C4-2B (cell line): ENCODE measurements around the gene GALNT8.

Experiments
- ZFX ChIP-seq: fragments of 450-650 bp; IDR thresholded peaks from 2 replicates; pipeline ENCODE4 v1.6.1; 2017
- TF ChIP-seq, protein P1 (sequence below): fragments of 450-650 bp; conservative IDR thresholded peaks from 2 replicates; pipeline ENCODE4 v1.5.1; 2017; ENCODE audit warnings: mild to moderate bottlenecking

DNA sequence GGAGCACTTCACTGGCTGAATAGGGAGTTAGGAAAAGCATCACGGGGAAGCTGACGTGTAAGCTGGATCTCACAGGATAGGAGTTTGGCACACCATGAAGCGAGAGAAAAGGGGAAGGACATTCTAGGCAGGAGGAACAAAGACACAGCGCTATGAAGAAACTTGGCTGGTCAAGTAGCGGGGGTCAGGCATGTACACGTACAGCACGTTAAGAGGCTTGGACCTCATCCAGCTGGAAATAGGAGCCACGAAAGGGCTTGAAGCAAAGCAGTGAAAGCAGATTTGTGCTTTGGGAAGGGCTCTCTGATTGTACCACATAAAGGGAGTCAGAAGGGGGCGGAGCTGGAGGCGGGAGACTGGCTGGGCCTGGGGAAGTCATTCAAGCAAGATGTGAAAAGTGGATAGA lies 19.6 kb upstream of the GALNT8 start:
- TF ChIP-seq, protein P1, sequence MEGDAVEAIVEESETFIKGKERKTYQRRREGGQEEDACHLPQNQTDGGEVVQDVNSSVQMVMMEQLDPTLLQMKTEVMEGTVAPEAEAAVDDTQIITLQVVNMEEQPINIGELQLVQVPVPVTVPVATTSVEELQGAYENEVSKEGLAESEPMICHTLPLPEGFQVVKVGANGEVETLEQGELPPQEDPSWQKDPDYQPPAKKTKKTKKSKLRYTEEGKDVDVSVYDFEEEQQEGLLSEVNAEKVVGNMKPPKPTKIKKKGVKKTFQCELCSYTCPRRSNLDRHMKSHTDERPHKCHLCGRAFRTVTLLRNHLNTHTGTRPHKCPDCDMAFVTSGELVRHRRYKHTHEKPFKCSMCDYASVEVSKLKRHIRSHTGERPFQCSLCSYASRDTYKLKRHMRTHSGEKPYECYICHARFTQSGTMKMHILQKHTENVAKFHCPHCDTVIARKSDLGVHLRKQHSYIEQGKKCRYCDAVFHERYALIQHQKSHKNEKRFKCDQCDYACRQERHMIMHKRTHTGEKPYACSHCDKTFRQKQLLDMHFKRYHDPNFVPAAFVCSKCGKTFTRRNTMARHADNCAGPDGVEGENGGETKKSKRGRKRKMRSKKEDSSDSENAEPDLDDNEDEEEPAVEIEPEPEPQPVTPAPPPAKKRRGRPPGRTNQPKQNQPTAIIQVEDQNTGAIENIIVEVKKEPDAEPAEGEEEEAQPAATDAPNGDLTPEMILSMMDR = no peak
- TF ChIP-seq ZFX = no peak
